ENCODE data around the gene HSPA1A. TPM values are rescaled to one million over a fixed set of nuclear protein-coding genes. Genes with fewer than 3 reads are reported as not detected.

The HSPA1A gene
- total and polyA plus RNA-seq, 9 of the 15 experiments (the other 6 are each of a cell fraction or from before 2014, with no cell fraction given) = 2.2 to 273 (median 107) TPM

DNA sequence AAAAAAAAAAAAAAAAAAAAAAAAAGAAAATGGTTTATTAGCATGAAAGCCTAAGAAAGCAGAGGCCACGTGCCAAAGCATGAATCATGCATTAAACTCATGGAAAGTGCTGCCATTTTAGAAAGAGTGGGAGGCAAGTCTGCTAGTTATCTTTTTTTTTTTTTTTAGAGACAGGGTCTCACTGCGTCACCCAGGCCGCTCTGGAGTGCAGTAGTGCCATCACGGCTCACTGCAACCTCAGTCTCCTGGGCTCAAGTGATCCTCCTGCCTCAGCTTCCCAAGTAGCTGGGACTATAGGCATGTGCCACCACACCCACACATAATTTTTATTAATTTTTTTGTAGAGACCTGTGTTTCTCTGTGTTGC lies 43.4 kb upstream of the HSPA1A start (continued):
- no peak for TF ChIP-seq CLOCK (CRISPR knock-in tag; IDR thresholded peaks at IDR 0.05; ENCODE audit: borderline replicate concordance)
- TF ChIP-seq ZNF583 (CRISPR knock-in tag; IDR thresholded peaks at IDR 0.05) = no peak

DNA sequence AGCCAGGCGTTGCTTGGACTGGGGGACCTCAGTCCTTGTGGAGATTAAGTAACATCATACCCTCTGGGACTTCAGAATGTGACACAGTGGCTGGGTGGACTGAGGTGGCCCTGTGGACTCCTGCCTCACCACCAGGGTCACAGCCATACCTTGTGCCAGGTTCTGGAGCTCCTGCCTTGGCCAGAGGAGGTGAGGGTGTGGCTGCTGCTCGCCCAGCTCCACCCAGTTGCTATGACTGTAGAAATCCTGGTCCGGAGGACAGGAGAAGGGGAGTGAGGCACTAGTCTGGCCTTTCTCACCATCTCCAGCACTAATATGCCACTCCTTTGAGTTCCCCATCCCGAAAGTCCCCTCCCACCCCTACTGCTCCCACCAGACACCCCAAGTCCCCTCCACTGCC lies 40.2 kb upstream of the HSPA1A start:
- DNase-seq (ENCODE audit: extremely low read depth in 1 of 4, low spot score in 3 of 4) (peak in 1 of 4 experiments; percentile 55), ATAC-seq (no peak), FAIRE-seq (no peak)
- H3K27me3 ChIP-seq (ENCODE audit: control insufficient read depth in 2 of 2, insufficient read depth in 2 of 2, low read length in 2 of 2) = no peaks in the 10 kb centered on the region
- in situ Hi-C loops (cut with MboI) = no loop called here
- no peaks in the 10 kb centered on the region for H3K9me3 ChIP-seq (replicated peaks; ENCODE audit: control insufficient read depth, insufficient read depth, low read depth, low read length)
- H3K9me1 ChIP-seq (ENCODE audit: control insufficient read depth, insufficient read depth, low read length) = peaks cover 6% of the 10 kb centered on the region
- no peaks in the 10 kb centered on the region for H3K79me2 ChIP-seq (ENCODE audit: control insufficient read depth, insufficient read depth, low read length)
- TF ChIP-seq WHSC1 (IDR thresholded peaks at IDR 0.05; ENCODE audit: low read length) (peak; percentile 26), HMGN3 (IDR thresholded peaks at IDR 0.05; ENCODE audit: borderline replicate concordance, extremely low read depth, insufficient read length, low read depth, low read length) (peak; percentile 4), ARID1B (IDR thresholded peaks at IDR 0.05) (no peak), ZNF253 (CRISPR knock-in tag; conservative IDR thresholded peaks at IDR 0.05) (no peak), DEAF1 (CRISPR knock-in tag; IDR thresholded peaks at IDR 0.05) (no peak)
- TF ChIP-seq, protein P1, sequence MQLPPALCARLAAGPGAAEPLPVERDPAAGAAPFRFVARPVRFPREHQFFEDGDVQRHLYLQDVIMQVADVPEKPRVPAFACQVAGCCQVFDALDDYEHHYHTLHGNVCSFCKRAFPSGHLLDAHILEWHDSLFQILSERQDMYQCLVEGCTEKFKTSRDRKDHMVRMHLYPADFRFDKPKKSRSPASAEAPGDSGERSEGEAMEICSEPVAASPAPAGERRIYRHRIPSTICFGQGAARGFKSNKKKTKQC (CRISPR knock-in tag; IDR thresholded peaks at IDR 0.05) = 0 out of 2 replicates have a peak, but pooled peaks have one; percentile 34
- 0 out of 2 replicates have a peak overlapping the region, but pooled peaks have one; percentile 4 for H3K4me2 ChIP-seq (ENCODE audit: insufficient read depth, low read length)
- H4K20me1 ChIP-seq (replicated peaks; ENCODE audit: control insufficient read depth, insufficient read depth, low read length) = no peaks in the 10 kb centered on the region
- H2AFZ ChIP-seq (ENCODE audit: low read depth, low read length) = peak overlapping the region; percentile 50
- ChIA-PET CTCF (ENCODE audit: low intra/inter-chr PET ratio) (no interaction called here), POLR2A (interaction anchor here (0.5 to 8.8 kb wide), 27 partner anchors 8 to 114 kb away, joined by 3 to 38 read pairs (median 4); partner anchors contain the start of genes C6orf47, CLIC1, CSNK2B and GPANK1)
- 47% methylated on average over 4 of the region's 4 CpGs for WGBS (ENCODE audit: insufficient coverage, low coverage, missing lambda C conversion rate)
- H3K9ac ChIP-seq (ENCODE audit: insufficient read depth in 1 of 2, low read depth in 2 of 2, low read length in 2 of 2) = peak overlapping the region; percentile 1 to 88; a peak in 3 of 4 replicates
- no TSS peak for BruUV-seq (replicated peaks)
- intact Hi-C loops (cut with micrococcal nuclease) = loop anchor here (10.0 kb wide), 1 partner anchor 230 kb away; the partner anchor contains the start of genes ATP6V1G2, DDX39B and NFKBIL1
- peaks cover 47 to 87% of the 10 kb centered on the region in 2 experiments for H3K4me1 ChIP-seq (replicated peaks in 1 of 2; ENCODE audit: control insufficient read depth in 2 of 2, insufficient read depth in 2 of 2, low read length in 2 of 2)
- H3K36me3 ChIP-seq (ENCODE audit: control insufficient read depth, insufficient read depth, low read length) = peaks cover 28% of the 10 kb centered on the region; the same call in 2 of the 3 replicates
- H3K27ac ChIP-seq (ENCODE audit: extremely low read depth, low read depth, low read length) = peak overlapping the region; percentile 31; the same call in 2 of the 3 replicates
- H3K4me3 ChIP-seq = no peak overlapping the region
